Measurements from ENCODE around the gene NIPSNAP3A.

The NIPSNAP3A gene

DNA sequence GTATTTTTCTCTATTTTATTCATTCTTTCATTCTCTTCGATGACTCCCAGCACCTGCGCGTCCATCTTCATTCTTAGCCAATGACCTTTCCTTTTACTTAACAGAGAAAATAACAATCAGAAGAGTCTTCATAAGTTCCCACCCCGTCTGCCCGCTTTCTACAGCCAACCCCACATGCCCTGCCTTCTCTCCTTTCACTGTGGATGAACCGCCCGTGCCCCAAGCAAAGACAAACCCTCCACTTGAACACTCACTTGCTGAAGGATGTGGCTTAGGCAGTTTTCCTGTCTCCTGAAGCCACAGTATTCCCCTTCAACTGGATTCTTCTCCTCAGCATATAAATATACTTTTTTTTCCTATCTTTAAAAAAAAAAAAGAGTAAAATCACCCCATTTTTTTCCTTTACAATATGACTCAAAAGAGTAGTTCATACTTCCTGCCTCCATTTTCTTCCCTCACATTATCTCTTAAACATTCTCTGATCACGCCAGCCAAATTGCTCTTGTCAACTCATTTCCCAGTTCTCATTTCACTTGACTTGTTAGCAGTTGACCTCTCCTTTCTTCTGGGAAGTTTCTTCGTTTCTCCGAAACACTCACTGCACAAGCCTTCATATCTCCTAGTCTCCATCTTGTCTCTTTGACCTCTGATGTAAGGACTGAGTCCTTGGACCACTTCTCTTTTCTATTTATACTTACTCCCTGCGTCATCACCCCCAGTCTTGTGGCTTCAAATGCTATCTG is 27.5 kb downstream of the NIPSNAP3A start:
- no peak for DNase-seq (ENCODE audit: low read depth in 2 of 2)

DNA sequence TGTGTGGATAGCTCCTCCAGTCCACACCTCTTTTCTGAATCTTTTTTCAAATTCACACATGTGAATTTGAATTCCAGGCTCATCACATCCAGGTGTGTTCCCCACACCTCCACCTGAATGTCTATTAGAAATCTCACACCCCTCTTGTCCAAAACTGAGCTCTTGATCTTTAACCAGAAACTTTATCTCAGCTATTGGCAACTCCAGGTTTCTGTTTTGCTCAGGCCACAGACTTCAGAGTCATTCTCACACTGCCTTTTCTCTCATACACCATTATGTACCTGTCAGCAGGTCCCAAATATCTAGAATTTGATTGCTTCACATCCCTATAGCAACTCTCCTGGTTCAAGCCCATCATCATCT is 28.1 kb downstream of the NIPSNAP3A start:
- no peak for DNase-seq (ENCODE audit: low read depth in 2 of 2)

DNA sequence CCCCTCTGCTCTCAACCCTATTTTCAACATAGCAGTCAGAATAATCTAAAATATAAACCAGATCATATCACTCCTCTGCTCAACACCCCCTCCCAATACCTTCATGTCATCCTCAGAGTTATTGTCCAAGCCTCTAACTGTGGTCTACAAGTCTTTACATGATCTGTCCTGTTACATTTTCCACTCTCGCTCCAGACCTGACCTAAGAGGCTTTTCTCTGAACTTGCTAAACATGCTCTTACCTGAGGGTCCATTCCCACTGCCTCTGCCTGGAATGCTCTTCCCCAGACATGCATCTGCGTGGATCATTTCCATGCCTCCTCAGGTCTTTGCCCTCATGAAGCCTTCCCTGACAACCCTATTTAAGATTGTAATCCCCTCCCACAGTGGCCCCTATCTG is 28.5 kb downstream of the NIPSNAP3A start:
- no peak for DNase-seq (ENCODE audit: low read depth in 2 of 2)

DNA sequence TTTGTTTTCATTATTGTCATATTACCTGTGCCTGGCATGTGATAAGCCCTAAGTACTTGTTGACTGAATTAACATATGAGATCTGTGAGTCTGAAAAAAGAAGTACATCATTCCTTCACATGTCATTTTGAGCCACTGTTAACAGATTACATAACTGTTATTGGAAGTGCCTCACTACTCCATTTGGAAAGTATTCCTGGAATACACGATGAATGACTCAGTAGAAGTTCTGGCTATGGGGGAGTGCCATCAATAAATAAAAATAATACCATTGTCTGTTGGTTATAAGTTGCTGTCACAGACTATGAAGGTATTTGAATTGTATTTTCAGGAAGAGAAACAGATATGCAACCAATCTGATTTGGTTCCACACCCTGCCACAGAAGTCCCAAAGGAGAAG is 29.3 kb downstream of the NIPSNAP3A start:
- no peak for DNase-seq (ENCODE audit: low read depth in 2 of 2)

DNA sequence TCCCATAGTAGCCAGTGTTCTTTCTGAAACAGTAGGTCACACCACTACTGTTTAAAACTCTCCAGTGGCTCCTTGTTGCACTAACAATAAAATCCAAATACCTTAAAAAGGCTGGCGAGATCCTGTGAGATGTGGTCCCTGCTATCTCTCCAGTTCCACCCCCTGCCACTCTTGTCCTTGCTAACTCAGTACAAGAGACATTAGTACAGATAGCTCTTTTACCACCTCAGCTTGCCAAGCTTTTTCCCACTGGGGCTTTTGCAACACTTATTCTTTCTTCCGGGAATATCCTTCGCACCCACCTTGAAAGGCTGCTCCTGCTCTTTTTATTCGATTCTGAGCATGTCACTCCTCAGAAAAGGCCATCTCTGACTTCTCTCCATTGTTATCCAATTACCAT is 31.3 kb downstream of the NIPSNAP3A start:
- no peak for DNase-seq (ENCODE audit: low read depth in 2 of 2)

DNA sequence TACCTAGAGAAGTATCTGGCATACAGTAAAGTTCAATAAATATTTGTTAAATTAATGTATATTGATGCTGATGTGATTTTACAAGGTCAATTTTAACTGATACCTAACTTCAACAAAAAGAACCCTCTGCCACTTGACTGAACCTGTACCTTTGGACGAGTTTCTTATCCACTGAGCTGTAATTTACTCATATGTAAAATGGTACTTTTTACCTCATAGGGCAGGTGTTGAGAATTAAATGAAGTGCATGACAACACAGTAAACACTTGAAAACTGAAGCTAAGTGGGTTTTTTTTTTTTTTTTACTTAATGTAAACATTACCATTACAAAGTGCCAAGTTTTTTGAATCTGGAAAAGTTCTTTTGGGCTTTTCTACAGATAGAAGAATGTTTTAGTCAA is 31.9 kb downstream of the NIPSNAP3A start:
- no peak for DNase-seq (ENCODE audit: low read depth in 2 of 2)

DNA sequence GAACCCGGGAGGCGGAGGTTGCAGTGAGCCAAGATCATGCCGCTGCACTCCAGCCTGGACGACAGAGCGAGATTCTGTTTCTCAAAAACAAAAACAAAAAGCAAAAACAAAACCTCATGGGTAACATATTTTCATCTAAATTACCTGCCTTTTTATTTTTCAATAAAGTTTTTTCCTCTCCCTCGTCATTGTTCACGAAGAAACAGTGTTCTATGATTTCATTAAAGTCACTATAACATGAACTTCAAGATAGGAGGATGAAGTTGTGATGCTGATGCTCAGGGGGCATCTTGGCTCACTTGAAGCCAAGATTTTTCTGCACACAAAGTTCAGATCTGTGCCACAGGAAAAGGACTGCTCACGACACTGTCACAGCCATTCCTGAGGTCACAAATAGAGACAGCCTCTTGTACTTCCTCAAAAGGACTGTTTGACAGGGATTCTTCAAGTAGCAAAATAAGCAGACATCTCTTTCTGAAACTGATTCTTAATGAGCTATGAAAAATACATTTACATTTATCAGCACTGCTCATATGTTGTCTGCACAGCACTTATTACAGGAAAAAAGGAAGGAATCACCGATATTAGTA is 32.6 kb downstream of the NIPSNAP3A start:
- no peak for DNase-seq (ENCODE audit: low read depth in 2 of 2)

DNA sequence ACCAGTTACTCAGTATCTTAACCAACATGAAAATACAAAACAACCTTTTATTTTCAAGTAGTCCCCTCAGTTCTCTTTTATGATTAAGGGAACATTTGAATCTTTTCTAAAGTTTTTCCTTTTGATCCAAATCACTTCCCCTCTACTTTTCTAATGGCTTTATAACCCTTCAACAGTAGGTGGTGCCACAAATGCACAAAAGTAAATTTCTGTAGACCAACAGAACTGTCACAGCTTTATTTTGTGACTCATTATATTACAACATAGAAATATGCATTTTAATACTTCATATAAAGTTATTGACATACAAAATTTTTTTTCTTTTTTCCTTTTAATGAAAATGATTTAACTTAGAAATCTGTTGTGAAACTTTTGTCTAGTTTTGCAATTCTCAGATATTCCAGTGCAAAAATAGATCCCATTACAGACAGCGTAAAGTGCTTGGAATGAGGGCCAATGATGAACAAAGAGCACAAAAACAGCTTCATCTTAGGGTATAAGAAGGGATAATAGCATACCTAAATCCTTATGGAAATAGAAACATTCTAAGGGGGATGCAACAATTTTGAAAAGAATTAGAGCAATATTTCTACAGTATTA is 33.4 kb downstream of the NIPSNAP3A start:
- no peak for DNase-seq (ENCODE audit: low read depth in 2 of 2)

DNA sequence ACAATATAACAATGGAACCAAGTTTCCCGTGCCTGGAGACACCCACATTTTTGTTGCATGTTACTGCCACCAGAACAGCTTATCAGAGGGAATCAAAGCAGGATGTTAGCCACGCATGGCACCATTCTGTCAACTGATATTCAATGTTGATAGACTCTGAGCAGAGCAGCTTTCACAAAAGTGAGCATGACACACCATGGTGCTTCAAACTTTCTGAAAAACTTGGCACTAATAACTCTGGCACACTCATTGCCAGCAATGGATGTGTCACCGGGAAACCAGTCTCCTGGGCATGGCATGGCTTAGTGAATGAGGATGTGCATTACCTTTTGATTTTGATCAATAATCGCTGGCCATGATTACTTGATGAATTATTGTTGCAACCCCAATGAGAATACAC is 36.1 kb downstream of the NIPSNAP3A start:
- DNase-seq (ENCODE audit: low read depth in 2 of 2), result no peak

DNA sequence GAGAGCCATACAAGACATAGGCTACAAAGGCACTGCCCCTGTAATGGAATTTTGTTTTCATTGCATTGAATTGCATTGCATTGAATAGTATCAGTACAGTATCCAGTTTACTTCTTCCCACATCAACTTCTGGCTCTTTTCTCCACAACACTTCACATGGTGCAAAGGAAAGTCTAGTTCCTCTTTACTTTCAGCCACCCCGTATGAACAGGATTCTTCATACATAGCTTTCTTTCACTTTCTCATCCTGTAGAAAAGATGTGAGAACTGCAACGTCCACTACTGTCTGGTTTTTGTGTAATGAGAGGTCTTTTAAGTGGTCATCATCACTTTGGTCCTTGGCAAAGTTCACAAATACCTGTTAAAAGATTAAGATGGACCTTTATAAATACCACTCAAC is 36.6 kb downstream of the NIPSNAP3A start:
- DNase-seq (ENCODE audit: low read depth in 2 of 2), result no peak

DNA sequence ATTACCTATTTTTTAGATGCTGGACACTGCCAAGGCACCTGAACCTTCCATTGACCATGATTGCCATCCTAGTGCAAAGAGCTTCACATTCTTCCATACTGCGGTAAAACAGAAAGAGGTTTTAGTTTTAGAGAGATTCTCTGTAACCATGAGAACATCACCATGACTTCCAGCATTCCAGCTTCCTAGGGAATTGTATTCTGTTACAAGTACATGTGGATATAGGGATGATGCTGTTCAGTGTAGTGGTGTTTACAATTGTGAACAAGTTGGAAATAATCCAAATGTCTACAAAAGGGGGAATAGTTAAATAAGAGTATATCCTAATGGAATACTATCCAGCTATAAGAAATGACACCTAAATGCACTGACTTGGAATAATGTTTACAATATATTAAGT is 38.8 kb downstream of the NIPSNAP3A start:
- DNase-seq (ENCODE audit: low read depth in 2 of 2), result no peak

DNA sequence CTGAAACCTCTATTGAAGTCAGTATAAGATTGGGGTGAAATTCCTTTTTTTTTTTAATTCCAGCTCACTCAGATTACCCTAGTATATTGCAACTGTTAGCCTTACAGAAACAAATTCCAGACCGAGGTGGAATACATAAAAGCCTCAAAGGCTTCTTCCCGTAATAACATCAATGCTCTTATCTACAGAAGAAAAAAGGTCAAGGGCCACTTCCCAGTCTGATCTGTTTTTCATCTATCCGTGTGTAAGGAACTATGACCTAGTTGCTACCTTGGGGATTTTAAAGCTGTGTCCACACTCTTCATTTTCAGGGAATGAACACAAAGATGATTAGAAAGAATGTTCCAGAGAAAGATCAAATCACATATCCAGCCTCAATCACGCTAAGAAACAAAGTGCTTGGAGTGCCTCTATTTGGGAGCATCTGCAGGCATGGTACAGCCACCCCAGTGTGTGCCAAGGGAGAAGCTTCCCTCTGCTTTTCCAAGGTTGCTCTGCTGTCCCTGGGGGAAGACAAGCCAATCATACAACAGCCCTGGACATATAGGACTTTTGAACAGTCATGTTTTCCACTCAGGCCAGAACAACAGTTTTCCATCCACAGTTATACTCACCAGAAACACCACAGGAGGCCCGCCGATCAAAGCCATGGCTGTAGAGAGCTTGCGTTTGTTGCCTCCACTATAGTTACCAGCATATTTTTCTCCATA is 40.0 kb downstream of the NIPSNAP3A start:
- DNase-seq (ENCODE audit: low read depth in 2 of 2), result no peak

DNA sequence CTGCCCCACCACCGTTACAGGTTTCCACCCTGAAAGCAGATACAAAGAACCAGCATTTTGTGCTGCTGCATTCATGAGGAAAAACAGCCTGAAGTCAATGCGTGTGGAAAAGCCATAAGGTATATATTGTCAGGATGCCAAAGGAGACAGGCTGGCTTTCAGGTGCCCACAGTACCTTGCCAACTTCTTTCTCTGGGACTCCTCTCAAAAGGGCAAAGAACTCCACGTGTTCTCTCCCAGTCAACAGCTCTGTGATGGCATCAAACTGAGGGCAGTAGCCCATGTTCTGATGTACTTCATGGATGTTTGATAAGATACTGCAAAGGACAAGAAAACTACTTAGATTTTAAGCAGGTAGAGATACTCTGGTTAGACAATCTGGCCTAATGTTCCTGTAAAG is 40.8 kb downstream of the NIPSNAP3A start:
- no peak for DNase-seq (ENCODE audit: low read depth in 2 of 2)

DNA sequence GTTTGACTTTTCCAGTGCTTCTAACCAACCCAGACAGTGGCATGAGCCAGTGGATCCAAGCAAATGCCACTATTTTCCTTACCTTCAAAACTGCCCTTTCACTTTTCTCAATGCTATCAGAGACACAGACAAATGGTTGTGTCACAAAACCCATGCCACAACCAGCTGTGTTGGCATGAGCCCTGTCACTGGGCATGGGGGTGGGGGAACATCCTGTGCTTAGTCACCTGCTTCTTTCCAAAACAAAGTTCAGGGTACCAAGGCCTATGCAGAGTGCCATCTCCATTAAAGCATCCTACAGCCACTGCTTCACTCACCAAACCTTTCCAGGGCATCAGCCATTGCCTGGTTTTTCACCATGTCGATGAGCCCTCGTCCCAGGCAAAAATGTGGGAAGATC is 46.6 kb downstream of the NIPSNAP3A start:
- no peak for DNase-seq (ENCODE audit: low read depth in 2 of 2)

DNA sequence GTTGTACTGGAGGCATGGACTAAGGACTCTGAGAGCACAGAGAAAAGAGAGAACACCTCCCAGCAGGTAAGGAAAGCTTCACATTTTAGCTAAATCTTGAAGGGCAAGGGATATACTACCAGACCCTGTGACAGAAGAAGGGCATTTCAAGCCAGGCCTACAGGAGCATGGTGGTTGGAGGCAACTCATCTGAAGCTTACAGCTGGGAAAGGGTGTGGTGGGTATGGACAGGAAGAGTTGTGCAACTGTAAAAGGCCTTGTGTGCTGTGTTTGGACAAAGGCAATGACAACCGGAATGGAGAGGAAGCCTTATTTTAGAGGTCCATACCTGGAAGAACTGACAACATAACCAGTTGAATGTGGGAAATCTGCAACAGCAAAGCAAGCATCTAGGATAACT is 47.6 kb downstream of the NIPSNAP3A start:
- DNase-seq (ENCODE audit: low read depth in 2 of 2), result no peak

DNA sequence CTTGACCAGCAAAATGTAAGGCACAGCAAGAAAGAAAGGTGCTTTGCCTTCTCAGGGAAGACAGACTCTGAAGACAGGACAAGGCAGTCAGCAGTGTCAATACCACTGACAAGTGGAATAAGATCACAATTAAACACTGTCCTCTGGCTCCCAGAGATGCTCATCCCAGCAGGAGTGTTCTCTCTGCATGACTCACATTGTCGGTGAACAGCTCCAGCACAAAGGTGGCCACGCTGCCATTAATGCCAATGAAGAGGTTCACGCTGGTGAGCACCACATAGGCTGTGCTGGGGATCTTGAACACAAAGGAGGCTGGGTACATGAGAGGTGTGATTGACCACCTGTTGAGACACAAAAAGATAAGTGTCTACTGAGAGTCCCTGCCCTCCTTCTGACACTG is 48.4 kb downstream of the NIPSNAP3A start:
- DNase-seq (ENCODE audit: low read depth in 2 of 2), result no peak

DNA sequence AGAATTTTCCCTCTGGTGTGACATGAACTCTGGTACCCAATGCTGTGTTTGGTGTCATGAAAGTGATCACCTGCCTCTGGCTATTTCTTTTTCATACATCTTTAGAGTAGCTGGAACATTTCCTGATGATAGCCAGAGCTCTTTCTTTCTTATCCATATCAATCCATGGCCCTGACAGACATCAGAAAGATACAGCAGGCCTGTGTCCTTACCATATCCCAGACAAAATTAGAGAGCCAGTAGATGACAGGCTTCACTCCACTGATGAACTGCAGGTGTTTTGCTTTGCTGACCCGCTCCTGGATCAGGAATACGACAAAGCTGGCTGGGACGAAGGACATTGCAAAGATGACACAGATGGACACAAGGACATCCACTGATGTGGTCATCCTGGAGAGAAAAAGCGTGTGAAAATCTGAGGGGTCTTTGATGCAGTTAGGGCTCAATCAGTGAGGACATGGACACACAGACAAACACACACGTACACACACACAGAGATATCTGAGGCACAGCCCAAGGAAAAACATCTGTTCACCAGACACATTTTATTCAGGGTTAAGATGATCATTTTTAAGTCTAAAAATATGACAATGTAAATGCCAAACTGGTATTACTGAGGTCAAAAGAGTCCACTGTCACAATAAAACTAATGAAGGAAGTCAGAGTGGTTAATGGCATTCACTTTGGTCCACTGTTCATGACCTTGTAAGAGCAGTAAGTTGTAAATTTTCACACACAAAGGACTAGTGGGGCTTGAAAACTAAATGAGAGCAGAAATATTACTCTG is 50.9 kb downstream of the NIPSNAP3A start:
- no peak for DNase-seq (ENCODE audit: low read depth in 2 of 2)

DNA sequence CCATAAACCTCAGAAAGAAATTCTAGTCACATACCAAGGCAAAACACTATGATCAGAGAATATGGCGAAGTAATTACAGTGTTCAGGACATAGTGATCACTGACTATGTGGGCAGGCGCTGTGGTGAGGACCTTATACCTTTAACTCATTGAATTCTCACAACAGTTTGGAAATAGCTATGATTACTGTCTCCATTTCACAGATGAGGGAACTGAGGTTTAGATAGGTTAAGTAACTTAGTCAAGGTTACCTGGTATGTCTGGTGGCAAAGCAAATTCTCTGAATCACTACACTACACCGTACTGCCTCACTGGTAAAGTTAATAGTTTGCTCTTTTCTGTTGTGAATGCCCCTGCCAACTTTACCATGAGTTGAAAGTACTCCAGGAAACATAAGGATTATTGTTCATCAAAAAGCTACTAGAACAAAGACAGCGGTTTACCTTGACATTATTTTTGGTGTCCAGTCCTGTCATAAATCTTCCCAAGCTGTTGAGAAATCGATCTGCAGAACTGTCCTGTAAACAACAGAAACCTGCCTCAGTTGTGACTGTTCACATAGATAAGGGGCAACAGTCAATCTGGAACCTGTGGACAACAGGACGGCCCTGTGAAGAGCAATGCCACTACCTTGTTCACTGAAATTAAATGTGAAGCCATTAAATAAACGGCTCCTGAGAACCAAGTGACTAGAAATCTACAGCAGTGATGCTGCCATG is 52.7 kb downstream of the NIPSNAP3A start:
- DNase-seq (ENCODE audit: low read depth in 2 of 2), result no peak

DNA sequence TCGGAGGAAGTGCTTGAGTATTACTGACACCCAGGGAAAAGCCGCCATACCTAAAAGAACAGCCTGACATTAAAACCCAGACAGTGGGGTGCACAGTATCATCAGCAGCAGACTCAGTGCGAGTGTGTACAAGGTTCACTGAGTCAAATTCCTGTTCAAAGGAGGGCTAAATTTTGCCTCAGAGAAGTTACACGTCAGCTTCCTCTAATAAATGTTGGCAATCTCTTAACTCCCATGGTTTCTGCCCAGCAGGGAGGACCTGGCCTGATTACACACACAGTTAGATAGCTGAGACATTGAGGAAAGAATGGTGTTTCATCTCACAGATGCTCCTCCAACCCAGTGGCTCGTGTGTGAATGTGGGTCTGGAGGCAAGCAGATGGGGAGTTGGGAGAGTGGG is 54.6 kb downstream of the NIPSNAP3A start:
- DNase-seq (ENCODE audit: low read depth in 2 of 2), result no peak

DNA sequence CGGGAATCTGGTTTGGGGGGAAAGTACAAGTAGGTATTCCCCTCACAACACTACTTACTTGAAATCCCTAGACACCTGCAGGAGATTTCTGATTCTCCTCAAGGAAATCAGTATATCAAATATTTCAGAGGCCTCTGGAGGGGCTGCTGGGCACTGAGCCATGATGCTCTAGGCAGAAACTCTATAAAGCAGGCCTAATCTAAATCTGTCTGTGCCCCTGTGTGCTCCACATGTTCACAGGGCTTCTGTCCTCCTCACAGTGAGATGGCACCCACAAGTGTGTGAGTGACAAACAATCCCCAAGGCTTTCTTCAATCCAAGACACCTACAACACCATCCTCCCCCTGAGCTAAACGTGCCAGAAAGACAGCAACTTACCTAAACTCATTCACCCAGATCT is 55.4 kb downstream of the NIPSNAP3A start:
- no peak for DNase-seq (ENCODE audit: low read depth in 2 of 2)

DNA sequence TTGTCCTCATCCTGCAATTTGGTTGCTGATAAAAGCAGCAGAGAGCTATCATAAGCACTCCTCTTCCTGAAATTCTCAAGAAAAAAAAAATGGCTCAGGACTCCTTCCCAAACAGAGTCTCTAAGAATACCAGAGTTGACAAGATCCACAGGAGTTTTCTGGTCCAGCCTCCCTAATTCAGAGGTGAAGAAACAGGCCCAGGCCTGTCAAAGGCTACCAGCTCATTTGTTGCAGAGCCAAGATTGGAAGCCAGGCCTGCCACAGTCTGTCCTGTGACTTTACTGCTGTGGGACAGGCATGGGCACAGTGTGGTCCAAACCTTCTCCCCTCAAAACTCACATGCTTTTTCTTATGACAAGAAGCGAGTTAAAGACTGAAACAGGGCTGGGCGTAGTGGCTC is 58.0 kb downstream of the NIPSNAP3A start:
- DNase-seq (ENCODE audit: low read depth in 2 of 2), result no peak
